ENCODE data around the gene MATN1. TPM values are rescaled to one million over a fixed set of nuclear protein-coding genes. Genes with fewer than 3 reads are reported as not detected.

The MATN1 gene
- total RNA-seq, 1 donor from 2014 or later = 0.49 TPM

DNA sequence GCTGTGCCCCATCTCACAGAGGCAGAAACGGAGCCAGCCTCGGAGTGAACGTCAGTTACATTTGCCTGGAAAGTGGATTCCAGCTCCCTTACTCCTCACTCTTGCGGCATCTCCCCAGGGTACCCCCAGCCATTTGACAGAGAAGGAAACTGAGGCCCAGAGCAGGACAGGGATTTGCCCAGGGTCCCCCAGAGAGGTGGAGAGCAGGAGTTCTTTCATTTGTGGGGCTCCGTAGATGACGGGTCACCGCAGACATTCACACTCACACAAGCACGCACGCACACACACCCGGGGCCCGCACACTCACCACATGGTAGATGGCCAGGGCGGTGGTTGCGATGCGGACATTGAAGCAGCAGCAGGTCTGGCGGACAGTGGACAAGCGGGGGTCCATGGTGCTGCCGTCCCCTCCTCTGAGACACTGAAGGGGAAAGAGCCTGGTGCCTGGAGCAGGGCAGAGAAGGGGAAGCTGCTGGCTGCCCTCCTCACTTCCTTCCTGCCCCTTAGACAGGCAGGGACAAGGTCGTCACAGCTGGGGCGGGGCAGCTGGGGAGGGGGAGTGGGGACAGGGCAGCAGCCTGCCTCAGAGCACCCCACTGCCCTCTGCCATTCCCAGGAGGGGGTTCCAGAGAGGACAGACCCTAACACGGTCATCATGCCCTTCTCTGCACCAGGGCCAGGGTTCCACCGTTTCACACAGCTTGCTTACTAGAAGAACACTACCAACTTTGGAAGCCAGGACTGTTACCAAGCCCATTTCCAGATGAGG lies 34.2 kb upstream of the MATN1 start, which contains the start of gene LAPTM5:
Gene LAPTM5 (minus strand): TSS at position 423 of the 769 bp plus-strand sequence. CDS start 29 bp downstream, at position 394.
- no peaks in the 10 kb centered on the region for H3K27me3 ChIP-seq
- no peaks in the 10 kb centered on the region for H3K36me3 ChIP-seq
- no peaks in the 10 kb centered on the region for H3K9me3 ChIP-seq
- no peak for DNase-seq (ENCODE audit: extremely low spot score in 2 of 2)
- intact Hi-C loops (cut with DNase I) = loop anchor here (2.0 kb wide), 1 partner anchor 77 kb away; no protein-coding TSS in a partner anchor
- peak within 1 kb of the TSS; percentile 60 for H3K27ac ChIP-seq
- peak within 1 kb of the TSS; percentile 33 to 34 for H3K4me3 ChIP-seq
- H3K4me1 ChIP-seq = no peaks in the 10 kb centered on the region
- no peak for TF ChIP-seq POLR2AphosphoS5 (IDR thresholded peaks at IDR 0.05; ENCODE audit: insufficient read depth in 1 of 2, low read depth in 1 of 2)
- TF ChIP-seq, protein P1, sequence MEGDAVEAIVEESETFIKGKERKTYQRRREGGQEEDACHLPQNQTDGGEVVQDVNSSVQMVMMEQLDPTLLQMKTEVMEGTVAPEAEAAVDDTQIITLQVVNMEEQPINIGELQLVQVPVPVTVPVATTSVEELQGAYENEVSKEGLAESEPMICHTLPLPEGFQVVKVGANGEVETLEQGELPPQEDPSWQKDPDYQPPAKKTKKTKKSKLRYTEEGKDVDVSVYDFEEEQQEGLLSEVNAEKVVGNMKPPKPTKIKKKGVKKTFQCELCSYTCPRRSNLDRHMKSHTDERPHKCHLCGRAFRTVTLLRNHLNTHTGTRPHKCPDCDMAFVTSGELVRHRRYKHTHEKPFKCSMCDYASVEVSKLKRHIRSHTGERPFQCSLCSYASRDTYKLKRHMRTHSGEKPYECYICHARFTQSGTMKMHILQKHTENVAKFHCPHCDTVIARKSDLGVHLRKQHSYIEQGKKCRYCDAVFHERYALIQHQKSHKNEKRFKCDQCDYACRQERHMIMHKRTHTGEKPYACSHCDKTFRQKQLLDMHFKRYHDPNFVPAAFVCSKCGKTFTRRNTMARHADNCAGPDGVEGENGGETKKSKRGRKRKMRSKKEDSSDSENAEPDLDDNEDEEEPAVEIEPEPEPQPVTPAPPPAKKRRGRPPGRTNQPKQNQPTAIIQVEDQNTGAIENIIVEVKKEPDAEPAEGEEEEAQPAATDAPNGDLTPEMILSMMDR (IDR thresholded peaks at IDR 0.05) = no peak
- TF ChIP-seq POLR2A (IDR thresholded peaks at IDR 0.05) = no peak

DNA sequence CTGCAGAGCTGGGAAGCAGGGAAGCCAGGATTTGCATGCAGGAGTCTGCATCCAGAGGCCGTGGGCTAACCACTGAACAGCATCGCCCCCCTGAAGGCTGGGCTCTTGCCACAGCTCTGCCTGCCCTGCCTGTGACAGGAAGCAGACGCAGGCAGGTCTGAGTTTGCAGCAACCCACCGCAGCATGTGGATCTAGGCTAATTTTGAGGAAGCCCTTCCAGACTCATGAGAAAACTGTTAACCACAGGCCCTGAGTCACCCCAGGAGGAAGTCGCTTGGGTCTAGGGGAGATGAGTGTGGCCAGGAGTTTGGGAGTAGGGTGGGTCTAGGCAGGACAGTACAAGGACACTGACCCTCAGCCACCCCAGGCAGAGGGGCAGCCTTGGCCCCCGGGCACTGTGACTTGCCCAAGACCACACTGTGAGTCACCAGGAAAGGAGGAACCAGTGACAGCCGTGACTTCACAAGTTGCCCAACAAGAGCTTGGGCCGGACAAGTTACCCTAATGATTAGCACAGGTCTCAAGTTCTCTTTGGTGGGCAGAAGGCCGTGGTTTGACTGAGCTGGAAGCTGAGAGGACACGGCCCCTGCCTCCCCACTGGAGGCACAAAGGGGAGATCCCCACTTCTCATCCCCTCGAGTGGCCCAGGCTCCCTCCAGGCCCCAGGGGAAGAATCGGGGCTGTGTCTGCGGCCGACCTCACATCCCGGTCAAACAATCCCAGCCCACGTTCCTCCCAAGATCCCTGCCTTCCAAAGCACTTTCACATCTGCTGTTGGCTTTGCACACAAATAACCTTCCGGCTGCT lies 33.4 kb upstream of the MATN1 start:
- intact Hi-C loops (cut with DNase I) = no loop called here
- DNase-seq (ENCODE audit: extremely low spot score in 2 of 2) = no peak
- H3K4me3 ChIP-seq = peak overlapping the region; percentile 33 to 34

DNA sequence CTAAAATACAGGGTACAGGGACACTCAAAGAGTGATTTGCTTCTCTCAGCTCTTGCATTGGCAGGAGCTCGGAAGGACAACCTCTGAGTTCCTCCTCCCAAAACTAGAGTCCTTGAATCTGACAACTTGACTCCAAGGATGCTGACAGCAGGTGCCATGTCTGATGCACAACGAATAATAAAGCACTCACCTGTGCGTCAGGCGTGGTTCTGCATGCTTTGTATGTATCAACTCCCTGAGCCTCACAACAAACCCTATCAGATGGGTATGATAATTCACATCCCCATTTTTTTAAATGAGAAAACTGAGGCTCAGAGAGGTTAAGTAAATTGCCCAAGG lies 32.8 kb upstream of the MATN1 start:
- H3K4me1 ChIP-seq = peaks cover 6% of the 10 kb centered on the region
- DNase-seq (ENCODE audit: extremely low spot score in 2 of 2) = no peak
- H3K27me3 ChIP-seq = no peaks in the 10 kb centered on the region
- no peaks in the 10 kb centered on the region for H3K9me3 ChIP-seq
- intact Hi-C loops (cut with DNase I) = no loop called here
- no peak overlapping the region for H3K27ac ChIP-seq
- no peaks in the 10 kb centered on the region for H3K36me3 ChIP-seq
- no peak for TF ChIP-seq POLR2A (IDR thresholded peaks at IDR 0.05)
- TF ChIP-seq, protein P1 (IDR thresholded peaks at IDR 0.05) = no peak
- TF ChIP-seq POLR2AphosphoS5 (IDR thresholded peaks at IDR 0.05; ENCODE audit: insufficient read depth in 1 of 2, low read depth in 1 of 2) = no peak
- peak overlapping the region in 1 of 2 donors; percentile 34 for H3K4me3 ChIP-seq

More for the DNA sequence above, 33.4 kb upstream of the MATN1 start:
- Histone ChIP-seq H3K9me3 (no peaks in the 10 kb centered on the region), H3K27me3 (no peaks in the 10 kb centered on the region), H3K27ac (peak overlapping the region; percentile 60), H3K4me1 (peaks cover 6% of the 10 kb centered on the region), H3K36me3 (no peaks in the 10 kb centered on the region)
- TF ChIP-seq, protein P1 (IDR thresholded peaks at IDR 0.05) = no peak
- peak in 1 of 2 donors; percentile 68 for TF ChIP-seq POLR2AphosphoS5 (IDR thresholded peaks at IDR 0.05; ENCODE audit: insufficient read depth in 1 of 2, low read depth in 1 of 2)
- TF ChIP-seq POLR2A (IDR thresholded peaks at IDR 0.05) = peak in 1 of 2 donors; percentile 14

DNA sequence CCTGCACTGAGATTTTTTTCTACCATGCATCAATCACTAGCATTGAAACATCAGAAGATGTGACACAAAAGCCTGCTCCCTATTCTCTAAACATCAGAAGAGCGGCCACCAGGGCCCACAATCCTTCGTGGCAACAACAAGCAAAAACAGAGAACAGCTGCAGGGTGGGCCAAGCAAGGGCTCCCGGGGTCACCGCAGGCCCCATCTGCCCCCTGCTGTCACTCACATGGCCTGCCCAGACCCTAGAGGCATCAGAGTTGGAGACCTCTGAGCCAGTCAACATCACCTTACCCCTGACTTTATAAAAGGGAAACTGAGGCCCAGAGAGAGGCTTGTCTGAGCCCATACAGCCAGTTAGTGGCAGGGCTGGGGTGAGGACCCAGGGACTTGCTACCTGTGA lies 32.4 kb upstream of the MATN1 start:
- DNase-seq (ENCODE audit: extremely low spot score in 2 of 2) = no peak
- Histone ChIP-seq H3K27ac (peak overlapping the region; percentile 24), H3K9me3 (no peaks in the 10 kb centered on the region), H3K4me3 (peak overlapping the region in 1 of 2 donors; percentile 34), H3K27me3 (no peaks in the 10 kb centered on the region), H3K36me3 (no peaks in the 10 kb centered on the region), H3K4me1 (peaks cover 6% of the 10 kb centered on the region)
- TF ChIP-seq POLR2AphosphoS5 (IDR thresholded peaks at IDR 0.05; ENCODE audit: insufficient read depth in 1 of 2, low read depth in 1 of 2) = no peak
- TF ChIP-seq POLR2A (IDR thresholded peaks at IDR 0.05) = no peak
- TF ChIP-seq, protein P1 (IDR thresholded peaks at IDR 0.05) = no peak
- intact Hi-C loops (cut with DNase I) = no loop called here
